Measurements from ENCODE around the gene HACE1.

Gene HACE1

GRCh38 chr6:104730450-104730849 lies 129.3 kb downstream of the HACE1 start:
- no peak for DNase-seq

- no peak for DNase-seq
Observed at GRCh38 chr6:104729433-104729832, 130.3 kb downstream of the HACE1 start.

GRCh38 chr6:104728448-104728847 lies 131.3 kb downstream of the HACE1 start:
- DNase-seq = no peak

GRCh38 chr6:104718672-104719071 lies 141.0 kb downstream of the HACE1 start:
- no peak for DNase-seq

GRCh38 chr6:104716858-104717257 lies 142.9 kb downstream of the HACE1 start:
- no peak for DNase-seq

GRCh38 chr6:104714796-104715195 lies 144.9 kb downstream of the HACE1 start:
- no peak for DNase-seq

GRCh38 chr6:104713982-104714381 lies 145.7 kb downstream of the HACE1 start:
- no peak for DNase-seq

GRCh38 chr6:104711371-104711770 lies 148.3 kb downstream of the HACE1 start:
- DNase-seq = peak; percentile 92

GRCh38 chr6:104710543-104711335 lies 149.0 kb downstream of the HACE1 start:
- DNase-seq = peak; percentile 72

- DNase-seq = no peak
Observed at GRCh38 chr6:104705916-104706442, 153.7 kb downstream of the HACE1 start.

- no peak for DNase-seq
Observed at GRCh38 chr6:104705095-104705707, 154.5 kb downstream of the HACE1 start.

GRCh38 chr6:104704191-104704590 lies 155.5 kb downstream of the HACE1 start:
- DNase-seq = no peak

- DNase-seq = no peak
Observed at GRCh38 chr6:104702126-104702841, 157.4 kb downstream of the HACE1 start.

GRCh38 chr6:104700371-104701185 lies 159.1 kb downstream of the HACE1 start:
- no peak for DNase-seq

- no peak for DNase-seq
Observed at GRCh38 chr6:104699593-104700329, 160.0 kb downstream of the HACE1 start.

GRCh38 chr6:104698979-104699378 lies 160.7 kb downstream of the HACE1 start:
- DNase-seq = no peak

GRCh38 chr6:104692008-104692407 lies 167.7 kb downstream of the HACE1 start:
- DNase-seq = no peak

- DNase-seq = no peak
Observed at GRCh38 chr6:104689551-104690205, 170.0 kb downstream of the HACE1 start.

- DNase-seq = no peak
Observed at GRCh38 chr6:104688283-104688969, 171.3 kb downstream of the HACE1 start.

GRCh38 chr6:104686550-104687175 lies 173.1 kb downstream of the HACE1 start:
- DNase-seq = no peak
